Measurements from ENCODE around the gene FBXO40. TPM values are rescaled to one million over a fixed set of nuclear protein-coding genes. Genes with fewer than 3 reads are reported as not detected.

FBXO40 gene
- total and polyA plus RNA-seq, 2 experiments from 2014 or later, result 0.03 TPM; not detected in 1

- Histone ChIP-seq H3K27me3 (ENCODE audit: insufficient read depth) (no peaks in the 10 kb centered on the region), H3K4me3 (no peak overlapping the region), H3K9me2 (ENCODE audit: insufficient read depth) (no peaks in the 10 kb centered on the region), H2AFZ (no peak overlapping the region), H4K20me1 (replicated peaks; ENCODE audit: insufficient read depth) (no peaks in the 10 kb centered on the region), H3K36me3 (ENCODE audit: insufficient read depth) (no peaks in the 10 kb centered on the region), H3K27ac (ENCODE audit: low read depth) (no peak overlapping the region), H3K79me2 (replicated peaks; ENCODE audit: insufficient read depth) (no peaks in the 10 kb centered on the region), H3K4me2 (no peak overlapping the region), H3F3A (replicated peaks; ENCODE audit: low read depth) (0 out of 2 replicates have a peak, but pooled peaks cover 3% of the 10 kb centered on the region), H3K4me1 (ENCODE audit: insufficient read depth) (peaks cover 47% of the 10 kb centered on the region)
- Mint-ChIP-seq H3K27me3 (ENCODE audit: insufficient read depth, low read depth, poor library complexity) (peaks cover 14% of the 10 kb centered on the region), H3K36me3 (ENCODE audit: low read depth) (peaks cover 3% of the 10 kb centered on the region; the same call in 1 of the 3 replicates), H3K9me3 (no peaks in the 10 kb centered on the region), H3K27ac (peak overlapping the region; percentile 98), H3K4me3 (no peak overlapping the region), H3K4me1 (peaks cover 58% of the 10 kb centered on the region)
- TF ChIP-seq ETS1 (IDR thresholded peaks at IDR 0.05), result no peak
- no peak for TF ChIP-seq ZNF114 (CRISPR knock-in tag; IDR thresholded peaks at IDR 0.05)
- no peak for TF ChIP-seq ZNF331 (CRISPR knock-in tag; IDR thresholded peaks at IDR 0.05; ENCODE audit: low read depth)
- TF ChIP-seq CTCF (conservative IDR thresholded peaks at IDR 0.05; ENCODE audit: low read depth in 2 of 2), result no peak
- no peak for TF ChIP-seq NANOG (IDR thresholded peaks at IDR 0.05; ENCODE audit: borderline replicate concordance)
- no peak for TF ChIP-seq ZNF462 (CRISPR knock-in tag; IDR thresholded peaks at IDR 0.05)
- TF ChIP-seq CREB1 (CRISPR knock-in tag; IDR thresholded peaks at IDR 0.05; ENCODE audit: low read depth), result no peak
- no peak for TF ChIP-seq JUNB (IDR thresholded peaks at IDR 0.05; ENCODE audit: unreplicated experiment)
- no peak for TF ChIP-seq POLR2AphosphoS5 (IDR thresholded peaks at IDR 0.05; ENCODE audit: low read depth)
- no peak for TF ChIP-seq EZH2phosphoT487 (IDR thresholded peaks at IDR 0.05; ENCODE audit: unreplicated experiment)
- TF ChIP-seq STAT1 (IDR thresholded peaks at IDR 0.05; ENCODE audit: unreplicated experiment), result no peak
- ATAC-seq (no peak), DNase-seq (ENCODE audit: low spot score) (no peak)
Measured at GRCh38 chr3:121594850-121595249, 1.7 kb downstream of the FBXO40 start.

All from GM23338 (cell line).